ENCODE data around the gene RANGRF.

RANGRF gene

GRCh38 chr17:8311131-8311790, 22.8 kb downstream of the RANGRF start:
- WGBS: 89% methylated on average over 22 of the region's 25 CpGs
- Histone ChIP-seq H3K9me3 (ENCODE audit: control insufficient read depth, low read length) (no peaks in the 10 kb centered on the region), H3K4ac (ENCODE audit: low read depth in 1 of 2, low read length in 2 of 2) (no peak overlapping the region), H3K23ac (ENCODE audit: low read length in 2 of 2) (no peak overlapping the region), H3K4me1 (ENCODE audit: control insufficient read depth, insufficient read depth, low read depth, low read length) (peaks cover 11% of the 10 kb centered on the region), H2BK5ac (ENCODE audit: low read depth, low read length, poor library complexity, severe bottlenecking) (no peak overlapping the region), H2BK12ac (ENCODE audit: low read length in 2 of 2) (no peak overlapping the region), H3K79me1 (replicated peaks; ENCODE audit: low read length, poor library complexity, severe bottlenecking) (no peaks in the 10 kb centered on the region), H4K8ac (ENCODE audit: low read length) (no peak overlapping the region), H3K4me2 (ENCODE audit: low read length, poor library complexity, severe bottlenecking) (no peak overlapping the region), H2BK15ac (ENCODE audit: low read depth, poor library complexity, severe bottlenecking) (no peak overlapping the region), H3K4me3 (ENCODE audit: insufficient read depth in 1 of 2, low read depth in 1 of 2, low read length in 2 of 2) (no peak overlapping the region), H3K27ac (ENCODE audit: low read length, poor library complexity, severe bottlenecking) (no peak overlapping the region), H3K18ac (ENCODE audit: low read depth in 1 of 2, low read length in 2 of 2) (no peak overlapping the region), H3K36me3 (ENCODE audit: control insufficient read depth in 1 of 2, insufficient read depth in 2 of 2, low read depth in 1 of 2, low read length in 2 of 2) (no peaks in the 10 kb centered on the region), H2AFZ (ENCODE audit: low read depth, low read length) (no peak overlapping the region), H2AK5ac (ENCODE audit: low read length, severe bottlenecking) (no peak overlapping the region), H3K14ac (ENCODE audit: low read length in 2 of 2) (no peak overlapping the region), H3K27me3 (ENCODE audit: control insufficient read depth in 1 of 2, insufficient read depth in 1 of 2, low read length in 2 of 2) (peaks cover 56 to 65% of the 10 kb centered on the region in 2 experiments), H2BK120ac (ENCODE audit: low read depth, low read length) (no peak overlapping the region), H4K91ac (ENCODE audit: low read length) (no peak overlapping the region), H3K9ac (ENCODE audit: low read length) (no peak overlapping the region)
- DNase-seq: no peak

GRCh38 chr17:8312251-8312650, 23.8 kb downstream of the RANGRF start:
- H2BK15ac ChIP-seq (ENCODE audit: low read depth, poor library complexity, severe bottlenecking): no peak overlapping the region
- H3K14ac ChIP-seq (ENCODE audit: low read length in 2 of 2): no peak overlapping the region
- no peak overlapping the region for H2BK5ac ChIP-seq (ENCODE audit: low read depth, low read length, poor library complexity, severe bottlenecking)
- no peak overlapping the region for H2AK5ac ChIP-seq (ENCODE audit: low read length, severe bottlenecking)
- H4K91ac ChIP-seq (ENCODE audit: low read length): no peak overlapping the region
- WGBS: 85% methylated on average over 12 of the region's 13 CpGs
- H3K18ac ChIP-seq (ENCODE audit: low read depth in 1 of 2, low read length in 2 of 2): no peak overlapping the region
- no peak for DNase-seq
- no peak overlapping the region for H3K9ac ChIP-seq (ENCODE audit: low read length)
- no peak overlapping the region for H2AFZ ChIP-seq (ENCODE audit: low read depth, low read length)
- H3K79me1 ChIP-seq (replicated peaks; ENCODE audit: low read length, poor library complexity, severe bottlenecking): no peaks in the 10 kb centered on the region
- no peak overlapping the region for H2BK12ac ChIP-seq (ENCODE audit: low read length in 2 of 2)
- no peak overlapping the region for H3K4me2 ChIP-seq (ENCODE audit: low read length, poor library complexity, severe bottlenecking)
- H3K4ac ChIP-seq (ENCODE audit: low read depth in 1 of 2, low read length in 2 of 2): no peak overlapping the region
- no peaks in the 10 kb centered on the region for H3K9me3 ChIP-seq (ENCODE audit: control insufficient read depth, low read length)
- H3K27me3 ChIP-seq (ENCODE audit: control insufficient read depth in 1 of 2, insufficient read depth in 1 of 2, low read length in 2 of 2): peaks cover 66 to 74% of the 10 kb centered on the region in 2 experiments
- no peaks in the 10 kb centered on the region for H3K36me3 ChIP-seq (ENCODE audit: control insufficient read depth in 1 of 2, insufficient read depth in 2 of 2, low read depth in 1 of 2, low read length in 2 of 2)
- H3K27ac ChIP-seq (ENCODE audit: low read length, poor library complexity, severe bottlenecking): no peak overlapping the region
- H3K23ac ChIP-seq (ENCODE audit: low read length in 2 of 2): no peak overlapping the region
- H2BK120ac ChIP-seq (ENCODE audit: low read depth, low read length): no peak overlapping the region
- no peak overlapping the region for H3K4me3 ChIP-seq (ENCODE audit: insufficient read depth in 1 of 2, low read depth in 1 of 2, low read length in 2 of 2)
- no peak overlapping the region for H4K8ac ChIP-seq (ENCODE audit: low read length)
- H3K4me1 ChIP-seq (ENCODE audit: control insufficient read depth, insufficient read depth, low read depth, low read length): peaks cover 11% of the 10 kb centered on the region

- no peak overlapping the region for H3K27ac ChIP-seq (ENCODE audit: low read length, poor library complexity, severe bottlenecking)
- H3K9me3 ChIP-seq (ENCODE audit: control insufficient read depth, low read length): no peaks in the 10 kb centered on the region
- no peak overlapping the region for H3K4me3 ChIP-seq (ENCODE audit: insufficient read depth in 1 of 2, low read depth in 1 of 2, low read length in 2 of 2)
- H3K14ac ChIP-seq (ENCODE audit: low read length in 2 of 2): no peak overlapping the region
- no peak overlapping the region for H2BK12ac ChIP-seq (ENCODE audit: low read length in 2 of 2)
- H3K36me3 ChIP-seq (ENCODE audit: control insufficient read depth in 1 of 2, insufficient read depth in 2 of 2, low read depth in 1 of 2, low read length in 2 of 2): no peaks in the 10 kb centered on the region
- no peak overlapping the region for H4K8ac ChIP-seq (ENCODE audit: low read length)
- H4K91ac ChIP-seq (ENCODE audit: low read length): no peak overlapping the region
- no peak for DNase-seq
- H3K23ac ChIP-seq (ENCODE audit: low read length in 2 of 2): no peak overlapping the region
- H2BK15ac ChIP-seq (ENCODE audit: low read depth, poor library complexity, severe bottlenecking): no peak overlapping the region
- no peak overlapping the region for H2BK120ac ChIP-seq (ENCODE audit: low read depth, low read length)
- peaks cover 66 to 81% of the 10 kb centered on the region in 2 experiments for H3K27me3 ChIP-seq (ENCODE audit: control insufficient read depth in 1 of 2, insufficient read depth in 1 of 2, low read length in 2 of 2)
- H2BK5ac ChIP-seq (ENCODE audit: low read depth, low read length, poor library complexity, severe bottlenecking): no peak overlapping the region
- H3K18ac ChIP-seq (ENCODE audit: low read depth in 1 of 2, low read length in 2 of 2): no peak overlapping the region
- no peak overlapping the region for H2AFZ ChIP-seq (ENCODE audit: low read depth, low read length)
- H3K9ac ChIP-seq (ENCODE audit: low read length): no peak overlapping the region
- H3K79me1 ChIP-seq (replicated peaks; ENCODE audit: low read length, poor library complexity, severe bottlenecking): no peaks in the 10 kb centered on the region
- H3K4me1 ChIP-seq (ENCODE audit: control insufficient read depth, insufficient read depth, low read depth, low read length): peaks cover 11% of the 10 kb centered on the region
- H3K4ac ChIP-seq (ENCODE audit: low read depth in 1 of 2, low read length in 2 of 2): no peak overlapping the region
- 77% methylated on average over 16 of the region's 16 CpGs for WGBS
- no peak overlapping the region for H2AK5ac ChIP-seq (ENCODE audit: low read length, severe bottlenecking)
- no peak overlapping the region for H3K4me2 ChIP-seq (ENCODE audit: low read length, poor library complexity, severe bottlenecking)
Measured at GRCh38 chr17:8312726-8313600, 24.5 kb downstream of the RANGRF start.

Data from mesenchymal stem cell (in vitro differentiated cells and primary cell).